SW 1271 (cell line): ENCODE results near the gene SRSF8.
"Not testable (repeated sequence)": the region's sequence is repeated elsewhere in the genome, so short reads cannot be mapped to it uniquely, and the experiment has no call there.

Experiments used
- DNase-seq, 2 experiments: peaks; one replicate each; lab custom pipeline; 2025; lab: John Stamatoyannopoulos, UW

Gene SRSF8

GRCh38 chr11:95095858-95096587, 29.3 kb downstream of the SRSF8 start:
- no peak for DNase-seq

GRCh38 chr11:95097209-95097608, 30.5 kb downstream of the SRSF8 start:
- no peak for DNase-seq

- DNase-seq, result no peak
Measured at GRCh38 chr11:95098826-95099225, 32.1 kb downstream of the SRSF8 start.

- no peak for DNase-seq
Measured at GRCh38 chr11:95100191-95100648, 33.5 kb downstream of the SRSF8 start.

- no peak for DNase-seq
Measured at GRCh38 chr11:95100856-95101507, 34.3 kb downstream of the SRSF8 start.

DNA sequence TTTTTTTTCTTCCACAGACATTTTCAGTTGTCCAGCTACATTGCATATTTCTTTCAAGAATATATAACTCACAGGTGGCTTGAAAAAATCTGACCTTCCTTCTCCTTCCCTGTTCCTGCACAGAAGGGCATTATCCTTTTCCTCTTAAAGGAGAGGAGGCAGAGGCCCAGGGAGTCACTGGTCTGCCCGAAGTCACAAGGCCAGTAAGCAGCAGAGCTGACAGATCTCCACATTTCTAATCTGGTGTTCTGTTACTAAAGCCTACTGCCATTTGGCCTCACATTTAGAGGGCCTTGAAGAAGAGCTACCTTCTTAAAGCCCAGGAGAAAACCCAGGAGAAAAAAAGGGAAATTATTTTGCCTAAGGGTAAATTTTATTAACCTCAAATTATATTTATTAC, 35.2 kb downstream of the SRSF8 start:
- no peak for DNase-seq

- no peak for DNase-seq
Measured at GRCh38 chr11:95102733-95103132, 36.0 kb downstream of the SRSF8 start.

GRCh38 chr11:95103701-95104100, 37.0 kb downstream of the SRSF8 start:
- no peak for DNase-seq

GRCh38 chr11:95104121-95104830, 37.6 kb downstream of the SRSF8 start:
- DNase-seq, result no peak

- no peak for DNase-seq
Measured at GRCh38 chr11:95104856-95105255, 38.1 kb downstream of the SRSF8 start.

DNA sequence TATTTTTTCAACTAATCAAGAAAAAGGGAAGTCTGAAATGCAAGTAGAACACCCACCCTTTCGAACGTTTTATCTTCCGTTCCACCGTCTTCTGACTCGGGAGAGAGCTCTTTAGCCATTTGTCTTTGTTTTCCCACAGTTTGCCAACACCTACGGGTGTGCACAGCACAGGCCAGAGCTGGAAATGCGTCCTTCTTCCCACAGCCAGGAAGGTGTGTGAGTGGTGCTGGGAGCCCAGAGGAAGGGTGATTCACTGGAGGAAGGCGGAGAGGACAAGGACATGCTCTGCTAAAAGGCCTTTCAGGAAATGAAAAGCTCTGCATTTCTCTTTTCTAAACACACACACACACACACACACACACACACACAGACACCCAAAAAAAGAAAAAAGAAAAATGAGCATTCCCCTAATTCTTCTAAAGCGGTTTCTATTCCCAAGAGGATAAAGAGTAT, 41.5 kb downstream of the SRSF8 start:
- no peak for DNase-seq

- DNase-seq, result no peak
Measured at GRCh38 chr11:95108671-95109551, 42.2 kb downstream of the SRSF8 start.

- not testable (repeated sequence) for DNase-seq
Measured at GRCh38 chr11:95111471-95111870, 44.8 kb downstream of the SRSF8 start.

GRCh38 chr11:95111923-95112540, 45.3 kb downstream of the SRSF8 start:
- no peak for DNase-seq

GRCh38 chr11:95115597-95115996, 48.9 kb downstream of the SRSF8 start:
- no peak for DNase-seq

DNA sequence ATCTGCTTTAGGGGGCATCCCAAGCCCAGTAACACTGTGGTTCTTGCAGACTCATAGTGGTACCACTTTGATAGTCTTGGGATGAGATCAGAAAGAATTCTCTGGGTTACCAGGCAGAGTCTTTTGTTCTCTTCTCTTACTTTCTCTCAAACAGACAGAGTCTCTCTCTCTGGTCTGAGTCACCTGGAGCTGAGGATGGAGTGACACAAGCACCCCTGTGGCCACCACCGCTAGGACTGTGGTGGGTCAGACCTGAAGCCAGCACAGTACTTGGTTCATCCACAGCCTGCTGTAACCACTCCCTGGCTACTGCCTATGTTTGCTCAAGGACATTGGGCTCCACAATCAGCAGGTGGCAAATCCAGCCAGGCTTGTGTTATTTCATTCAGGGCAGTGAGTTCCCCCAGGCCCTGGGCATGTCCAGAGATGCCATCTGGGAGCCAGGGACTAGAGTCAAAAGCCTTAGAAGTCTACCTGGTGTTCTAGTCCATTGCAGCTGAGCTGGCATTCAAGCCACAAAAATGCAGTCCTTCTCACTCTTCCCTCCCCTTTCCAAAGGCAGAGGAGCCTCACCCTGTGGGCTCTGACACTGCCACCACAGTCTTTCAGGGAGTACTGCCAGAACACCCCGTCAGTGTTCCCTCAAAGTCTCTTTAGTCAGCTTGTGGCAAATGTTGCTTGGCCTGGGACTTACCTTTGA, 52.8 kb downstream of the SRSF8 start:
- DNase-seq, result no peak
